Measurements from ENCODE around the gene FEN1.

- TF ChIP-seq EZH2 (IDR thresholded peaks at IDR 0.05; ENCODE audit: insufficient read depth, low read length) (no peak), CTCF (IDR thresholded peaks at IDR 0.05; ENCODE audit: insufficient read depth, low read depth, low read length) (no peak)
Observed at GRCh38 chr11:61806785-61807184, 14.1 kb downstream of the FEN1 start.
